Measurements from ENCODE around the gene IKBIP.
"Not testable (repeated sequence)": the region's sequence is repeated elsewhere in the genome, so short reads cannot be mapped to it uniquely, and the experiment has no call there.

IKBIP gene

GRCh38 chr12:98601924-98602323, 42.7 kb downstream of the IKBIP start:
- H3K4me1 ChIP-seq (ENCODE audit: control insufficient read depth in 1 of 2, insufficient read depth in 1 of 2, low read depth in 1 of 2, low read length in 1 of 2), result peaks cover under 1 to 6% of the 10 kb centered on the region in 2 experiments
- no peak overlapping the region for H3K27ac ChIP-seq
- peaks cover 74% of the 10 kb centered on the region for H3K36me3 ChIP-seq
- no peak for TF ChIP-seq CTCF (IDR thresholded peaks at IDR 0.05)
- H3K9me3 ChIP-seq, result no peaks in the 10 kb centered on the region
- no peaks in the 10 kb centered on the region for H3K27me3 ChIP-seq
- no peak overlapping the region for H3K4me3 ChIP-seq (ENCODE audit: low read depth in 1 of 2, low read length in 1 of 2)

- Histone ChIP-seq H3K27ac (peak overlapping the region; percentile 2), H3K36me3 (peaks cover 67% of the 10 kb centered on the region), H3K4me1 (ENCODE audit: control insufficient read depth in 1 of 2, insufficient read depth in 1 of 2, low read depth in 1 of 2, low read length in 1 of 2) (peaks cover 22 to 25% of the 10 kb centered on the region in 2 experiments)
- not testable (repeated sequence) for H3K4me3 ChIP-seq (ENCODE audit: low read depth in 1 of 2, low read length in 1 of 2); H3K27me3 ChIP-seq; H3K9me3 ChIP-seq
Observed at GRCh38 chr12:98597313-98597712, 47.3 kb downstream of the IKBIP start.

GRCh38 chr12:98595243-98595988, 49.2 kb downstream of the IKBIP start:
- no peak for TF ChIP-seq CTCF (IDR thresholded peaks at IDR 0.05)
- Histone ChIP-seq H3K9me3 (no peaks in the 10 kb centered on the region), H3K4me1 (ENCODE audit: control insufficient read depth in 1 of 2, insufficient read depth in 1 of 2, low read depth in 1 of 2, low read length in 1 of 2) (peaks cover 22 to 25% of the 10 kb centered on the region in 2 experiments), H3K4me3 (ENCODE audit: low read depth in 1 of 2, low read length in 1 of 2) (peak overlapping the region; percentile 34 to 80), H3K27ac (peak overlapping the region; percentile 95), H3K27me3 (no peaks in the 10 kb centered on the region), H3K36me3 (peaks cover 48% of the 10 kb centered on the region)

GRCh38 chr12:98594050-98594835, 50.3 kb downstream of the IKBIP start:
- no peak for TF ChIP-seq CTCF (IDR thresholded peaks at IDR 0.05)
- peaks cover 36% of the 10 kb centered on the region for H3K36me3 ChIP-seq
- peak overlapping the region; percentile 95 for H3K27ac ChIP-seq
- peak overlapping the region; percentile 80 to 95 for H3K4me3 ChIP-seq (ENCODE audit: low read depth in 1 of 2, low read length in 1 of 2)
- H3K4me1 ChIP-seq (ENCODE audit: control insufficient read depth in 1 of 2, insufficient read depth in 1 of 2, low read depth in 1 of 2, low read length in 1 of 2), result peaks cover 22 to 25% of the 10 kb centered on the region in 2 experiments
- no peaks in the 10 kb centered on the region for H3K27me3 ChIP-seq
- H3K9me3 ChIP-seq, result no peaks in the 10 kb centered on the region

GRCh38 chr12:98593351-98594049, 51.1 kb downstream of the IKBIP start, which contains the start of gene SLC25A3:
TSS of gene SLC25A3 (plus strand) at chr12:98593686. CDS start at chr12:98593979, 293 bp downstream.
- Histone ChIP-seq H3K4me3 (ENCODE audit: low read depth in 1 of 2, low read length in 1 of 2) (peak within 1 kb of the TSS; percentile 80 to 95), H3K36me3 (peaks cover 28% of the 10 kb centered on the region), H3K9me3 (no peaks in the 10 kb centered on the region), H3K27me3 (no peaks in the 10 kb centered on the region), H3K27ac (peak within 1 kb of the TSS; percentile 95), H3K4me1 (ENCODE audit: control insufficient read depth in 1 of 2, insufficient read depth in 1 of 2, low read depth in 1 of 2, low read length in 1 of 2) (peaks cover 22 to 25% of the 10 kb centered on the region in 2 experiments)
- peak; percentile 20 for TF ChIP-seq CTCF (IDR thresholded peaks at IDR 0.05)

Data from neutrophil (primary cell).